Esophagus squamous epithelium (tissue), 4 donors: ENCODE measurements around the gene PTPRN2.

Experiments
- POLR2A ChIP-seq, 4 donors: fragments of 450-650 bp; IDR thresholded peaks; one replicate each; pipeline ENCODE4 v1.6.1; 2017; ENCODE audit warnings: antibody characterized with exemption in 4 of 4, mild to moderate bottlenecking in 4 of 4, moderate library complexity in 3 of 4
- TF ChIP-seq, protein P1 (sequence below), 6 experiments: fragments of 450-650 bp in 4 of 6; fragments of 200-600 bp in 2 of 6; sonication (generic) in 2 of 6; IDR thresholded peaks; one replicate each; pipeline ENCODE4 v1.5.1; 2016 to 2019; ENCODE audit warnings: antibody characterized with exemption in 6 of 6, mild to moderate bottlenecking in 4 of 6, moderate library complexity in 4 of 6

GRCh38 chr7:157630301-157630853 lies 957.2 kb downstream of the PTPRN2 start:
- TF ChIP-seq, protein P1, sequence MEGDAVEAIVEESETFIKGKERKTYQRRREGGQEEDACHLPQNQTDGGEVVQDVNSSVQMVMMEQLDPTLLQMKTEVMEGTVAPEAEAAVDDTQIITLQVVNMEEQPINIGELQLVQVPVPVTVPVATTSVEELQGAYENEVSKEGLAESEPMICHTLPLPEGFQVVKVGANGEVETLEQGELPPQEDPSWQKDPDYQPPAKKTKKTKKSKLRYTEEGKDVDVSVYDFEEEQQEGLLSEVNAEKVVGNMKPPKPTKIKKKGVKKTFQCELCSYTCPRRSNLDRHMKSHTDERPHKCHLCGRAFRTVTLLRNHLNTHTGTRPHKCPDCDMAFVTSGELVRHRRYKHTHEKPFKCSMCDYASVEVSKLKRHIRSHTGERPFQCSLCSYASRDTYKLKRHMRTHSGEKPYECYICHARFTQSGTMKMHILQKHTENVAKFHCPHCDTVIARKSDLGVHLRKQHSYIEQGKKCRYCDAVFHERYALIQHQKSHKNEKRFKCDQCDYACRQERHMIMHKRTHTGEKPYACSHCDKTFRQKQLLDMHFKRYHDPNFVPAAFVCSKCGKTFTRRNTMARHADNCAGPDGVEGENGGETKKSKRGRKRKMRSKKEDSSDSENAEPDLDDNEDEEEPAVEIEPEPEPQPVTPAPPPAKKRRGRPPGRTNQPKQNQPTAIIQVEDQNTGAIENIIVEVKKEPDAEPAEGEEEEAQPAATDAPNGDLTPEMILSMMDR (IDR thresholded peaks at IDR 0.05): no peak
- no peak for TF ChIP-seq POLR2A (IDR thresholded peaks at IDR 0.05)
